PFSK-1 (cell line): ENCODE measurements around the gene KLK10.

Source experiments
- POLR2AphosphoS5 ChIP-seq: IDR thresholded peaks from 2 replicates; pipeline ENCODE4 v1.6.1; 2012; ENCODE audit warnings: low read depth, mild to moderate bottlenecking, control low read depth, low read length, moderate library complexity
- SIN3A ChIP-seq: IDR thresholded peaks from 2 replicates; pipeline ENCODE4 v1.6.1; 2012; ENCODE audit warnings: mild to moderate bottlenecking, low read length, moderate library complexity, borderline replicate concordance; ENCODE audit not compliant: insufficient read depth
- TAF1 ChIP-seq: IDR thresholded peaks from 2 replicates; pipeline ENCODE4 v1.6.1; 2012; ENCODE audit warnings: low read length, control low read depth, borderline replicate concordance; ENCODE audit not compliant: insufficient read depth

GRCh38 chr19:51027126-51027806 lies 7.8 kb upstream of the KLK10 start:
- TF ChIP-seq TAF1 (no peak), POLR2AphosphoS5 (no peak), SIN3A (no peak)
